Retinal pigment epithelial cell (primary cell): ENCODE measurements around the gene ACBD6.

Source experiments
- DNase-seq: peaks from one replicate; pipeline ENCODE4 v3.0.0-alpha.2; 2010; ENCODE audit warnings: low read depth
- H3K4me3 ChIP-seq: 2 replicates; pipeline ENCODE4 v1.5.1; 2011; ENCODE audit warnings: mild to moderate bottlenecking, low read length, control low read depth, moderate library complexity
- CTCF ChIP-seq: conservative IDR thresholded peaks from 2 replicates; pipeline ENCODE4 v1.5.1; 2011; ENCODE audit warnings: low read depth, low read length, control low read depth, inconsistent platforms

Gene ACBD6

GRCh38 chr1:180397175-180397574 lies 105.2 kb downstream of the ACBD6 start:
- DNase-seq = no peak
- TF ChIP-seq CTCF = no peak
- no peak overlapping the region for H3K4me3 ChIP-seq

GRCh38 chr1:180392427-180393145 lies 109.8 kb downstream of the ACBD6 start:
- DNase-seq = no peak
- TF ChIP-seq CTCF = no peak
- H3K4me3 ChIP-seq = no peak overlapping the region

- no peak overlapping the region for H3K4me3 ChIP-seq
- no peak for TF ChIP-seq CTCF
- no peak for DNase-seq
Measured at GRCh38 chr1:180392020-180392419, 110.4 kb downstream of the ACBD6 start.

GRCh38 chr1:180387413-180387812 lies 115.0 kb downstream of the ACBD6 start:
- DNase-seq = no peak
- no peak overlapping the region for H3K4me3 ChIP-seq
- TF ChIP-seq CTCF = no peak

GRCh38 chr1:180386745-180387367 lies 115.5 kb downstream of the ACBD6 start:
- DNase-seq = no peak
- TF ChIP-seq CTCF = no peak
- no peak overlapping the region for H3K4me3 ChIP-seq

- TF ChIP-seq CTCF = no peak
- DNase-seq = no peak
- no peak overlapping the region for H3K4me3 ChIP-seq
Measured at GRCh38 chr1:180385144-180385543, 117.2 kb downstream of the ACBD6 start.
